OCI-LY1 (cell line): ENCODE data around the gene BRIP1.

Experiments used
- H2AFZ ChIP-seq: fragments of 200-600 bp; sonication (generic), shearing (Covaris generic); 2 replicates; pipeline ENCODE4 v1.6.0; 2014; ENCODE audit warnings: antibody characterized with exemption, mild to moderate bottlenecking, low read length
- H3F3A ChIP-seq: fragments of 200-600 bp; sonication (generic), shearing (Covaris generic); 2 replicates; pipeline ENCODE4 v1.6.0; 2014; ENCODE audit warnings: mild to moderate bottlenecking, antibody characterized with exemption, low read length, moderate library complexity; ENCODE audit not compliant: insufficient read depth
- H3K27ac ChIP-seq: fragments of 200-600 bp; sonication (generic); 2 replicates; pipeline ENCODE4 v1.5.1; 2014; ENCODE audit warnings: low read length, mixed run types, mild to moderate bottlenecking, low read depth; ENCODE audit not compliant: poor library complexity, severe bottlenecking
- H3K27me3 ChIP-seq: fragments of 200-600 bp; sonication (generic); 2 replicates; pipeline ENCODE4 v1.6.0; 2014; ENCODE audit warnings: antibody characterized with exemption, mild to moderate bottlenecking, low read length, moderate library complexity; ENCODE audit not compliant: insufficient read depth
- H3K36me3 ChIP-seq: fragments of 200-600 bp; sonication (generic); 2 replicates; pipeline ENCODE4 v1.6.1; 2014; ENCODE audit warnings: mild to moderate bottlenecking, antibody characterized with exemption, low read length, moderate library complexity, mixed read lengths; ENCODE audit not compliant: insufficient read depth
- H3K4me1 ChIP-seq: fragments of 200-600 bp; sonication (generic); 2 replicates; pipeline ENCODE4 v1.5.1; 2014; ENCODE audit warnings: mild to moderate bottlenecking, low read length, moderate library complexity; ENCODE audit not compliant: insufficient read depth, severe bottlenecking
- H3K4me2 ChIP-seq: fragments of 200-600 bp; sonication (generic), shearing (Covaris generic); 2 replicates; pipeline ENCODE4 v1.6.1; 2014; ENCODE audit warnings: low read length
- H3K4me3 ChIP-seq: fragments of 200-600 bp; sonication (generic); 2 replicates; pipeline ENCODE4 v1.5.1; 2014; ENCODE audit warnings: low read length, low read depth, mild to moderate bottlenecking, mixed read lengths; ENCODE audit not compliant: poor library complexity, severe bottlenecking
- H3K79me2 ChIP-seq: fragments of 200-600 bp; shearing (Covaris generic); 2 replicates; pipeline ENCODE4 v1.6.1; 2016; ENCODE audit warnings: mixed run types, low read length, mixed read lengths; ENCODE audit not compliant: insufficient read depth
- H3K9ac ChIP-seq: fragments of 200-600 bp; sonication (generic), shearing (Covaris generic); 2 replicates; pipeline ENCODE4 v1.6.1; 2014; ENCODE audit warnings: mild to moderate bottlenecking, low read length, mixed read lengths
- H3K9me2 ChIP-seq: fragments of 200-600 bp; sonication (generic), shearing (Covaris generic); 2 replicates; pipeline ENCODE4 v1.6.1; 2014; ENCODE audit warnings: low read depth, mild to moderate bottlenecking, low read length, mixed read lengths
- H3K9me3 ChIP-seq: fragments of 200-600 bp; shearing (Covaris generic); 2 replicates; pipeline ENCODE4 v1.6.1; 2014; ENCODE audit warnings: low read length, mixed read lengths
- H4K20me1 ChIP-seq: fragments of 200-600 bp; sonication (generic), shearing (Covaris generic); 2 replicates; pipeline ENCODE4 v1.6.0; 2016; ENCODE audit warnings: mild to moderate bottlenecking, low read length; ENCODE audit not compliant: insufficient read depth
- CTCF ChIP-seq: fragments of 200-600 bp; sonication (generic), shearing (Covaris generic); IDR thresholded peaks from 2 replicates; pipeline ENCODE4 v1.5.1; 2017; ENCODE audit warnings: mild to moderate bottlenecking, antibody characterized with exemption, low read length, moderate library complexity, mixed read lengths
- EZH2 ChIP-seq: fragments of 200-600 bp; sonication (generic), shearing (Covaris generic); IDR thresholded peaks from 2 replicates; pipeline ENCODE4 v1.8.0; 2017; ENCODE audit warnings: borderline replicate concordance, mixed run types, mild to moderate bottlenecking, antibody characterized with exemption, low read length, moderate library complexity, mixed read lengths

Gene BRIP1

GRCh38 chr17:61746248-61746985 lies 116.9 kb downstream of the BRIP1 start:
- H3K27ac ChIP-seq, result no peak overlapping the region

GRCh38 chr17:61744804-61745203 lies 118.5 kb downstream of the BRIP1 start:
- Histone ChIP-seq H3K9ac (no peak overlapping the region), H3K4me3 (no peak overlapping the region), H3K79me2 (no peaks in the 10 kb centered on the region), H3K4me1 (no peaks in the 10 kb centered on the region), H3F3A (no peaks in the 10 kb centered on the region), H3K27ac (no peak overlapping the region), H2AFZ (no peak overlapping the region), H3K4me2 (no peak overlapping the region), H3K36me3 (peaks cover 48% of the 10 kb centered on the region), H4K20me1 (no peaks in the 10 kb centered on the region), H3K9me3 (peaks cover 3% of the 10 kb centered on the region), H3K27me3 (no peaks in the 10 kb centered on the region), H3K9me2 (no peaks in the 10 kb centered on the region)
- no peak for TF ChIP-seq CTCF
- no peak for TF ChIP-seq EZH2

More at GRCh38 chr17:61746248-61746985, 116.9 kb downstream of the BRIP1 start:
- no peak overlapping the region for H3K4me3 ChIP-seq
- H3K36me3 ChIP-seq, result peaks cover 41% of the 10 kb centered on the region
- no peaks in the 10 kb centered on the region for H4K20me1 ChIP-seq
- H3K9me3 ChIP-seq, result peaks cover 3% of the 10 kb centered on the region
- no peaks in the 10 kb centered on the region for H3K4me1 ChIP-seq
- no peak overlapping the region for H2AFZ ChIP-seq
- H3K27me3 ChIP-seq, result no peaks in the 10 kb centered on the region
- H3K4me2 ChIP-seq, result no peak overlapping the region
- no peaks in the 10 kb centered on the region; the same call in 1 of the 2 replicates for H3F3A ChIP-seq
- no peak for TF ChIP-seq EZH2
- no peak for TF ChIP-seq CTCF
- H3K9ac ChIP-seq, result no peak overlapping the region
- H3K79me2 ChIP-seq, result no peaks in the 10 kb centered on the region
- H3K9me2 ChIP-seq, result no peaks in the 10 kb centered on the region

- H4K20me1 ChIP-seq, result no peaks in the 10 kb centered on the region
- peaks cover 51% of the 10 kb centered on the region for H3K36me3 ChIP-seq
- no peaks in the 10 kb centered on the region for H3K79me2 ChIP-seq
- no peak overlapping the region for H3K4me3 ChIP-seq
- no peaks in the 10 kb centered on the region for H3K9me2 ChIP-seq
- H3K9ac ChIP-seq, result no peak overlapping the region
- no peak overlapping the region for H2AFZ ChIP-seq
- H3K4me1 ChIP-seq, result no peaks in the 10 kb centered on the region
- TF ChIP-seq EZH2 (no peak), CTCF (no peak)
- no peaks in the 10 kb centered on the region for H3K27me3 ChIP-seq
- no peaks in the 10 kb centered on the region for H3F3A ChIP-seq
- H3K4me2 ChIP-seq, result no peak overlapping the region
- peaks cover 3% of the 10 kb centered on the region for H3K9me3 ChIP-seq
- H3K27ac ChIP-seq, result no peak overlapping the region
Measured at GRCh38 chr17:61744252-61744651, 119.1 kb downstream of the BRIP1 start.
